Neural progenitor cell (in vitro differentiated cells): Measurements from ENCODE around the gene KIRREL3.

ENCODE experiments used
- CTCF ChIP-seq: fragments of 200-600 bp; sonication (generic); IDR thresholded peaks from 2 replicates; pipeline ENCODE4 v1.5.1; 2017; ENCODE audit warnings: antibody characterized with exemption, mild to moderate bottlenecking
- EZH2 ChIP-seq: fragments of 200-600 bp; sonication (generic); IDR thresholded peaks from 2 replicates; pipeline ENCODE4 v1.6.1; 2017; ENCODE audit warnings: antibody characterized with exemption, mild to moderate bottlenecking, moderate library complexity
- EZH2phosphoT487 ChIP-seq: fragments of 200-600 bp; sonication (generic); IDR thresholded peaks from 2 replicates; pipeline ENCODE4 v1.6.1; 2017; ENCODE audit warnings: antibody characterized with exemption

- TF ChIP-seq EZH2 = no peak
- TF ChIP-seq EZH2phosphoT487 = no peak
- TF ChIP-seq CTCF = no peak
Observed at GRCh38 chr11:126601136-126601535, 399.4 kb downstream of the KIRREL3 start.
